Endothelial cell of hepatic sinusoid (primary cell): ENCODE data around the gene AP3D1.

ENCODE experiments used
- in situ Hi-C: cut with HindIII; loops from 2 replicates; pipeline ENCODE4 v1.10.0; 2017; ENCODE audit warnings: low sequenced_read_pairs

AP3D1 gene

GRCh38 chr19:2051773-2052704 is 99.3 kb downstream of the AP3D1 start:
- in situ Hi-C loops = no loop called here

GRCh38 chr19:2050991-2051772 is 100.2 kb downstream of the AP3D1 start, which contains the start of gene MKNK2:
TSS of gene MKNK2 (minus strand) at chr19:2051244. CDS start at chr19:2050851, 393 bp downstream.
- in situ Hi-C loops = no loop called here
